Peyer's patch (tissue), 4 donors: Measurements from ENCODE around the gene HEMGN. TPM values are rescaled to one million over a fixed set of nuclear protein-coding genes. Genes with fewer than 3 reads are reported as not detected.

Experiments used
- DNase-seq, 3 donors: peaks; one replicate each; pipeline ENCODE4 v3.0.0-alpha.2; 2017 to 2019
- H3K27ac ChIP-seq, 4 donors: fragments of 200-600 bp; sonication (generic); one replicate each; pipeline ENCODE4 v1.5.1; 2016 to 2019
- H3K27me3 ChIP-seq, 2 donors: fragments of 200-600 bp; sonication (generic); one replicate each; pipeline ENCODE4 v1.5.1; 2019
- H3K36me3 ChIP-seq, 3 donors: fragments of 200-600 bp; sonication (generic); one replicate each; pipeline ENCODE4 v1.5.1; 2016 to 2019
- H3K4me1 ChIP-seq, 4 donors: fragments of 200-600 bp; sonication (generic); one replicate each; pipeline ENCODE4 v1.5.1; 2016 to 2019
- H3K4me3 ChIP-seq, 4 donors: fragments of 200-600 bp; sonication (generic); 1 replicate in 3 of 4; 2 replicates in 1 of 4; pipeline ENCODE4 v1.5.1; 2016 to 2019; ENCODE audit warnings: mild to moderate bottlenecking in 1 of 4
- H3K9me3 ChIP-seq, 4 donors: fragments of 200-600 bp; sonication (generic); one replicate each; pipeline ENCODE4 v1.5.1; 2016 to 2019; ENCODE audit warnings: mild to moderate bottlenecking in 1 of 4
- CTCF ChIP-seq, 6 experiments: fragments of 450-650 bp in 4 of 6; fragments of 200-600 bp in 2 of 6; sonication (generic) in 1 of 6; IDR thresholded peaks; one replicate each; pipeline ENCODE4 v1.5.1; 2017 to 2019; ENCODE audit warnings: antibody characterized with exemption in 6 of 6, mild to moderate bottlenecking in 3 of 6, moderate library complexity in 1 of 6
- POLR2A ChIP-seq, 2 donors: fragments of 450-650 bp; IDR thresholded peaks; one replicate each; pipeline ENCODE4 v1.5.1; 2017; ENCODE audit warnings: antibody characterized with exemption in 2 of 2, mild to moderate bottlenecking in 2 of 2, moderate library complexity in 2 of 2
- total RNA-seq, 4 donors: library from RNA; depleted of rRNA; stranded (reverse); fragments of >200 nt; gene quantifications; one replicate each; pipeline ENCODE4 v1.1.0, GENCODE V29; 2016

The HEMGN gene
- total RNA-seq, 4 donors from 2014 or later = not detected

- peak overlapping the region in 3 of 4 donors; percentile 6 to 62 (median 11) for H3K27ac ChIP-seq
- H3K36me3 ChIP-seq = peaks cover 0 to 65% (median 0%) of the 10 kb centered on the region in 3 donors
These were observed 30.9 kb downstream of the HEMGN start for GRCh38 chr9:97907046-97907445.

GRCh38 chr9:97906236-97906831 lies 31.6 kb downstream of the HEMGN start:
- Histone ChIP-seq H3K9me3 (no peaks in the 10 kb centered on the region), H3K27me3 (no peaks in the 10 kb centered on the region), H3K36me3 (peaks cover 0 to 58% (median 0%) of the 10 kb centered on the region in 3 donors), H3K27ac (peak overlapping the region in 3 of 4 donors; percentile 6 to 62 (median 11)), H3K4me1 (peaks cover 0 to 20% (median 0%) of the 10 kb centered on the region in 4 donors), H3K4me3 (no peak overlapping the region)
- DNase-seq = no peak
- no peak for TF ChIP-seq CTCF (IDR thresholded peaks at IDR 0.05)
- TF ChIP-seq POLR2A (IDR thresholded peaks at IDR 0.05) = no peak

More at GRCh38 chr9:97907046-97907445, 30.9 kb downstream of the HEMGN start:
- peaks cover 0 to 20% (median 0%) of the 10 kb centered on the region in 4 donors for H3K4me1 ChIP-seq
- no peaks in the 10 kb centered on the region for H3K9me3 ChIP-seq
- H3K27me3 ChIP-seq = no peaks in the 10 kb centered on the region
- TF ChIP-seq CTCF (IDR thresholded peaks at IDR 0.05) (no peak), POLR2A (IDR thresholded peaks at IDR 0.05) (no peak)
- H3K4me3 ChIP-seq = no peak overlapping the region
- DNase-seq = peak in 2 of 3 donors; percentile 43 to 58

- Histone ChIP-seq H3K9me3 (no peaks in the 10 kb centered on the region), H3K27me3 (no peaks in the 10 kb centered on the region), H3K36me3 (peaks cover 0 to 47% (median 0%) of the 10 kb centered on the region in 3 donors), H3K4me1 (peaks cover 0 to 20% (median 0%) of the 10 kb centered on the region in 4 donors), H3K4me3 (no peak overlapping the region), H3K27ac (peak overlapping the region in 1 of 4 donors; percentile 62)
- peak in 2 of 3 donors; percentile 46 to 67 for DNase-seq
- TF ChIP-seq POLR2A (IDR thresholded peaks at IDR 0.05) (no peak), CTCF (IDR thresholded peaks at IDR 0.05) (no peak)
These were observed 32.7 kb downstream of the HEMGN start for GRCh38 chr9:97905228-97905627.

GRCh38 chr9:97904725-97905124 lies 33.2 kb downstream of the HEMGN start:
- TF ChIP-seq POLR2A (IDR thresholded peaks at IDR 0.05) (no peak), CTCF (IDR thresholded peaks at IDR 0.05) (no peak)

GRCh38 chr9:97903177-97903576 lies 34.8 kb downstream of the HEMGN start:
- Histone ChIP-seq H3K4me1 (peaks cover 0 to 20% (median 0%) of the 10 kb centered on the region in 4 donors), H3K36me3 (peaks cover 0 to 35% (median 0%) of the 10 kb centered on the region in 3 donors), H3K27ac (no peak overlapping the region), H3K27me3 (no peaks in the 10 kb centered on the region), H3K4me3 (no peak overlapping the region), H3K9me3 (no peaks in the 10 kb centered on the region)
- TF ChIP-seq CTCF (IDR thresholded peaks at IDR 0.05) (no peak), POLR2A (IDR thresholded peaks at IDR 0.05) (no peak)
- no peak for DNase-seq

More at GRCh38 chr9:97904725-97905124, 33.2 kb downstream of the HEMGN start:
- H3K27ac ChIP-seq = peak overlapping the region in 1 of 4 donors; percentile 50
- peaks cover 0 to 47% (median 0%) of the 10 kb centered on the region in 3 donors for H3K36me3 ChIP-seq
- H3K27me3 ChIP-seq = no peaks in the 10 kb centered on the region
- DNase-seq = peak in 2 of 3 donors; percentile 38 to 67
- H3K9me3 ChIP-seq = no peaks in the 10 kb centered on the region
- H3K4me3 ChIP-seq = no peak overlapping the region
- peaks cover 0 to 20% (median 0%) of the 10 kb centered on the region in 4 donors for H3K4me1 ChIP-seq
